DMS114 treated with DMSO at 0.1 percent for 48 hours (cell line): ENCODE results near the gene PDZRN3.

Experiments
- DNase-seq: peaks from one replicate; lab custom pipeline; 2025; ENCODE audit not compliant: unreplicated experiment; lab: John Stamatoyannopoulos, UW

Gene PDZRN3

DNA sequence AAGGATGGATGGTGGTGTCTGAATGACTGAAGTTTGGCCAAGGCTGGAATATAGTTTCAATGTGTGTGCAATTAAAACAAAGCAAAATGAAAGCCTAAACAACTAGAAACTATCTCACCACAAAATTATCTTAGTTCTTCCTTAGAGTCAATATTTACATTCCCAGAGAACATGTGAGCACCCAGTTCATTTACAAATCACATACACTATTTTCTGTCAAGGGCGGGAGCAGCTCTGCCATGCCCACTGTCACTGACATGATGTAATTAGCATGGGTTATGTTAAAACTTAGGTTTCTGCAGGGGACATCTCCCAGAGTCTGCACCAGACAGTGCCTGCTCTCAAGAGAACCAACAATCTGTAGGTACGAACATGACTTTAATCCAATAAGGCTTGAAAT is 65.0 kb downstream of the PDZRN3 start:
- DNase-seq, result no peak

DNA sequence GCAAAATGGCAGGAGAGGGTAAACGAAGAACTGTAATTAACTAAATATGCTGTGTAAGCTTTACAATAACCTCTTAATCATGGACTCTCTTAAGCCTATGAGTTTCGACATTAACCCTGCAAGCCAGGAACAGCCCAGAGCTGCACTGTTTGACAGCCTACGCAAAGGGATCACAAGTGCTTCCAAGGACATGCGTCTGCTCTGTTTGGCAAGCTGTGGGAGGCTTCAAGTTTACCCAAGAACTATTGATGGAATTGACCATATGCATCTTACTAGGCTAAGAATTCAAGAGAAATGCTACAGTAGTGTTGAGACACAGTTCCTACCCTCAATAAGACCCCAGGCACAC is 66.0 kb downstream of the PDZRN3 start:
- no peak for DNase-seq

DNA sequence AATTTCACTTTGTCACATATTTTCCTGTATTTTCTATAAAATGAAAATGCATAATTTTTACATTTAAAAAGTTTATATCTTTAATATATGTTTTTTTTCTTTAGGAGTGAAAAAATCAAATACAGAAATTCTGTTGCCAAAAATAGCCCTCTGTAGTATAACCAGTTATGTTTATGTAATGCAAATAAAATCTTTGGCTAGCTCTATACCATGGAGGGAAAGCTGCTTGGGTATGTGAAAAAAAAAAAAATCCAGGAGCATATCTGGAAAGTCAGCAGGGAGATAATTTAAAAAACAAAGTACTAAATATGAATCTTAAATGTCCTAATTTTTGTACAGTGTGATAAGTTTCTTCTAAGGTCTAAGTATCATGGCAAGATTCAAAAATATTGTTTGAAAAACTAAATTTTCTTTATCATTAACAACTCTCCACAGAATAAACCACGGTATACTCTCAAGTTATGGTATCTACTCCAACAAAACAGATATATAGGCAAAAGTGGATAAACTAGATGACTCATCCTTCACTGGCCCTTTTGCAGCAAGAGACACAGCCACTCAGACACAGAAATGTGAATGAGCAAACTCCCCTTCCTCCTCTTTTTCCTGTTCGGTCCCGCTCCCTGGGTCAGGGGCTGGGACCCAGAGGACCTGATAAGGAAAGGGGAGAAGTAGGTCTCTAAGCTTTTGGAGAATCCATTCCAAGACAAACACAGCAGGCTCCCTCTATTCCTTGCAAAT is 66.6 kb downstream of the PDZRN3 start:
- no peak for DNase-seq

GRCh38 chr3:73556520-73557372 is 68.0 kb downstream of the PDZRN3 start:
- DNase-seq, result no peak

GRCh38 chr3:73555076-73555475 is 69.7 kb downstream of the PDZRN3 start:
- DNase-seq, result no peak

- no peak for DNase-seq
Observed at GRCh38 chr3:73552700-73553099, 72.0 kb downstream of the PDZRN3 start.

DNA sequence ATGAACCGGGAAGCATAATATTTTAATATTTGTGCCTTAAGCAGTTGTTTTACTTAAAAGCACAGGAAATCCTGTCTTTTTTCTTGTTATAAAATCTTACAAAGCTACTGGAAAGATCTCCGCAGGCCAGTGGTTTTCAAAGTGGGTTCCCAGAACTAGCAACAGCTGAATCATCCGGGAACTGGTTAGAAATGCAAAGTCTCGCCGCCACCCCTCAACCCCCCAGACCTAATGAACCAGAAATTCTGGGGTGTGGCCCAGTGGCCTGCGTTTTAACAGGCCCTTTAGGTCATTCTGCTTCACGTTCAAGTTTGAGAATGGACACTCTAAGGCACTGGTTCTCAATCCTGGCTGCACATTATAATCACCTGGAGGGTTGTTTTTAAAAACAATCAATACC is 74.7 kb downstream of the PDZRN3 start:
- DNase-seq, result no peak

GRCh38 chr3:73549051-73549600 is 75.6 kb downstream of the PDZRN3 start:
- no peak for DNase-seq

- no peak for DNase-seq
Observed at GRCh38 chr3:73548436-73548835, 76.3 kb downstream of the PDZRN3 start.

- no peak for DNase-seq
Observed at GRCh38 chr3:73547427-73548248, 77.1 kb downstream of the PDZRN3 start.

- DNase-seq, result no peak
Observed at GRCh38 chr3:73546961-73547360, 77.8 kb downstream of the PDZRN3 start.

- no peak for DNase-seq
Observed at GRCh38 chr3:73543412-73543811, 81.3 kb downstream of the PDZRN3 start.

DNA sequence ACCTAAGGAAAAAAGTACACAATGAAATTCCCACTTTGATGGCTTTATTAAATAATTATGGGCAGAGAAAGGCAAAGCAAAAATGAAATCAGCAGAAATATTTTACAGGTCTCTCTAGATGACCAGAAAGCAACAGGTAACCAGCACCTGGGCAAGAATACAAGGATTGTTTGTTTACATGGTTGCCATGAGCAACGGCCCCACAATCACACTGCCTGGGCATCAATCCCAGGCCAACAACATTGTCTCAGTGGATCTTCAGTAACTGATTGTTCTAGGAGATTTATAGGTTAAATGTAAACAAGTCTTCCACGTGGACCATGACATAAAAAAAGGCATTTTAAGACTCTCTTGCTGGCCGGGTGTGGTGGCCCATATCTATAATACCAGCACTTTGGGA is 82.6 kb downstream of the PDZRN3 start:
- DNase-seq, result no peak

GRCh38 chr3:73540969-73541740 is 83.6 kb downstream of the PDZRN3 start:
- no peak for DNase-seq

- DNase-seq, result no peak
Observed at GRCh38 chr3:73538486-73538885, 86.3 kb downstream of the PDZRN3 start.

DNA sequence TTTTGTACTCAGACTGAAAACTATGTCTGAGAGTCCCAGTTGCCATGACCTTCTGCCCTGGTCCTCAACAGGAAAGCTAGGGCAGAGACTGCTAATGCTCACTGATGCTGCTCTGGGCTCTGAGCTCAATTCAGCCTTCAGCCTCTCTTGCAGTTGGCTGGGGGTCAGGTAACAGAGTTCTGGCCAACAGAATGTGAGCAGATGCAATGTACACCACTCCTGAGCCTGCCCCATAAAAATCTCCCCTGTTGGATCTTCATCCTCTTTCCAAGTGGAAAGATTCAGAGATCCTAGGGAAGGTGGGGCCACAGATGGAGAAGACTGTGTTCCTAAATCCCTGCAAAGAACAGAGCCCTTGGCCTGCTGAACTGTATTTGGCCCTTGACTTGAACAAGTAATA is 87.8 kb downstream of the PDZRN3 start:
- DNase-seq, result no peak

DNA sequence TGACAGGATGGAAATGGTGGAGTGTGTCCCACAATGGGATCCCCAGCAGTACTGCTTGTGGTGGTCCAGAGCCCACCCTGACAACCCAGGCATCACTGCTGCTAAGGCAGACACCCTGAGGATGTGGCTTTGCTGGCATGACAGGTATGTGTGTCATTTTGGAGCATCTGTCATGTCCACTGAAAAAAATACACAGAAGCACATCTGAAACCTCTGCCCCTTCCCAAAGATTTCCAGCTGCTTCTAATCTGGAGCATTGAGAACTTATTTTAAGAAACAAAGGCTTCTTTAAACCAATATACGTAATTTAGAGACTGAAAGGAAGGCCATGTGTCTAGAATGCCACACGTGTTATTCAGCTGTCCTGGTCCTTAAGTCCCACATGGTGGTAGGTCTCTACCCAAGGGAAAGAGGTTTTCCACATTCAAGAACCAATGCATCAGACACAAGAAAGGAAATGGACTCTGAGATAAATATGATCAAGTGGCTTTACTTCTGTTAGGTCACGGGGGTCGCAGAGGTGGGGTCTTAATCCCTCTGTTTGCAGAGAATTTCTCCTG is 88.3 kb downstream of the PDZRN3 start:
- DNase-seq, result no peak

- no peak for DNase-seq
Observed at GRCh38 chr3:73535931-73536330, 88.8 kb downstream of the PDZRN3 start.

- no peak for DNase-seq
Observed at GRCh38 chr3:73535137-73535536, 89.6 kb downstream of the PDZRN3 start.

- no peak for DNase-seq
Observed at GRCh38 chr3:73530022-73530396, 94.7 kb downstream of the PDZRN3 start.
